ENCODE measurements around the gene CAMK1. TPM values are rescaled to one million over a fixed set of nuclear protein-coding genes. Genes with fewer than 3 reads are reported as not detected.

Gene CAMK1
- total RNA-seq (10 to 100 TPM in 1 of 6 donors, 1 to 10 TPM in 5; 2.0 to 12.8 (median 4.4) TPM), polyA plus RNA-seq (10 to 100 TPM; 20.5 to 23.7 TPM)

- peaks cover 3 to 9% (median 5%) of the 10 kb centered on the region in 3 donors for H3K4me1 ChIP-seq
- no peaks in the 10 kb centered on the region for H3K27me3 ChIP-seq
- intact Hi-C loops (cut with DNase I): no loop called here
- TF ChIP-seq CTCF (IDR thresholded peaks at IDR 0.05): no peak
- WGBS, 2 donors: 4 to 5% methylated on average over 41 to 49 of the region's 49 CpGs
- no peak for FAIRE-seq
- ATAC-seq: peak; percentile 91 to 97 (median 94)
- peak within 1 kb of the TSS; percentile 49 to 77 (median 66) for H3K27ac ChIP-seq
- no peaks in the 10 kb centered on the region for H3K9me3 ChIP-seq
- H3K36me3 ChIP-seq: no peaks in the 10 kb centered on the region
- DNase-seq: peak; percentile 71 to 92 (median 82)
- H3K4me3 ChIP-seq: peak within 1 kb of the TSS; percentile 40 to 63 (median 48)
These were observed at the start of gene CAMK1 for GRCh38 chr3:9769426-9770275. Gene CAMK1, minus strand, starts transcription at chr3:9769947. Its CDS starts 2,198 bp downstream, at chr3:9767749.

GRCh38 chr3:9818666-9819335 lies 49.1 kb upstream of the CAMK1 start:
- WGBS, 2 donors: 73 to 79% methylated on average over 7 of the region's 7 CpGs
- H3K9me3 ChIP-seq: no peaks in the 10 kb centered on the region
- intact Hi-C loops (cut with DNase I): no loop called here
- no peaks in the 10 kb centered on the region for H3K4me1 ChIP-seq
- no peak overlapping the region for H3K27ac ChIP-seq
- ATAC-seq (no peak), DNase-seq (no peak), FAIRE-seq (no peak)
- H3K36me3 ChIP-seq: no peaks in the 10 kb centered on the region
- H3K4me3 ChIP-seq: no peak overlapping the region
- TF ChIP-seq CTCF (IDR thresholded peaks at IDR 0.05): no peak
- H3K27me3 ChIP-seq: no peaks in the 10 kb centered on the region

GRCh38 chr3:9817436-9817835 lies 47.7 kb upstream of the CAMK1 start:
- Histone ChIP-seq H3K9me3 (no peaks in the 10 kb centered on the region), H3K4me1 (no peaks in the 10 kb centered on the region), H3K27ac (no peak overlapping the region), H3K4me3 (no peak overlapping the region), H3K27me3 (no peaks in the 10 kb centered on the region), H3K36me3 (no peaks in the 10 kb centered on the region)
- intact Hi-C loops (cut with DNase I): no loop called here
- WGBS, 2 donors: 87 to 91% methylated on average over 6 of the region's 6 CpGs
- no peak for TF ChIP-seq CTCF (IDR thresholded peaks at IDR 0.05)
- no peak for ATAC-seq
- DNase-seq: no peak
- FAIRE-seq: no peak

GRCh38 chr3:9815986-9816385 lies 46.2 kb upstream of the CAMK1 start:
- no peaks in the 10 kb centered on the region for H3K4me1 ChIP-seq
- 83 to 91% methylated on average over 9 of the region's 9 CpGs for WGBS, 2 donors
- no peak for FAIRE-seq
- no peak overlapping the region for H3K27ac ChIP-seq
- H3K9me3 ChIP-seq: no peaks in the 10 kb centered on the region
- no peak for ATAC-seq
- intact Hi-C loops (cut with DNase I): no loop called here
- H3K4me3 ChIP-seq: no peak overlapping the region
- TF ChIP-seq CTCF (IDR thresholded peaks at IDR 0.05): no peak
- H3K36me3 ChIP-seq: no peaks in the 10 kb centered on the region
- H3K27me3 ChIP-seq: no peaks in the 10 kb centered on the region
- no peak for DNase-seq
